GM19043 (cell line): Measurements from ENCODE around the gene ABHD1.
"Not testable (repeated sequence)": the region's sequence is repeated elsewhere in the genome, so short reads cannot be mapped to it uniquely, and the experiment has no call there.

Experiments used
- ATAC-seq: cut with Tn5 transposase; IDR thresholded peaks from one replicate; pipeline ENCODE4 v1.9.1; 2021; ENCODE audit warnings: low read depth; ENCODE audit not compliant: unreplicated experiment

The ABHD1 gene

DNA sequence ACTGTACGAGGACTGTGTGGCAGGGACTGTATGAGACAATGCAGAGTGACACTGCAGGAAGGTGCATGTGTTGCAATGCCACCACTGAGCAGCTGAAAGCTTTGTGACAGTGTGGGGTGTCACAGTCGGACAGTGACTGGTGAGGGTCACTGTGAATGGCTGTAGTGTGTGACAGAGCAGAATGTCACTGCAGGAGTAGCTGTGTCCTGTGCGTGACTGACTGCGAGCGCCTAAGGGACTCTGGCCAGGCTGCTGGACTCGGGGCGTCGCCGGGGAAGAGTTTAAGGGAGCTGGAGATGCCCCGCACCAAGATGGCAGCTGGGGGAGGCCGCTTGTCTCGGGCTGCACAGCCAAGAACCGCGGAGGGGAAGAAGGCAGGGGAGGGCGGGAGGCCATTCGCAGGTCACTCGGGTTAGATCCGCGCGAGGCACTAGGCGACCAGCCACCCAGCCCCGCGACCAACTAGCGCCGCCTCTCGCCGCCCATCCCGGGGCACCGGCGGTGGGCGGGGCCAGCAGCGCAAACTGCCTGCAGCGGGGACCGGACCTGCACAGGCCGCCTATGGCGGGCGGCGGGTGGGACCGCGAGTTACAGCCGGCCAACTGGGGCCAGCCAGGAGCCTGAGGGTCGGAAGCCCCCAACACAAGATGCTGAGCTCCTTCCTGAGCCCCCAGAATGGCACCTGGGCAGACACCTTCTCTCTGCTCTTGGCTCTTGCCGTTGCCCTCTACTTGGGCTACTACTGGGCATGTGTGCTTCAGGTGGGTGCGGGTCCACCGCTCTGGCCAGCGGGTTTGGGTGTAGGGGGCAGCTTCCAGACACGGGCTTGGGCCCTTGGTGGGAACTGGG is at the start of gene ABHD1:
Gene ABHD1 (plus strand): TSS at position 514 of the 849 bp plus-strand sequence. CDS start 134 bp downstream, at position 648.
- no peak for ATAC-seq

DNA sequence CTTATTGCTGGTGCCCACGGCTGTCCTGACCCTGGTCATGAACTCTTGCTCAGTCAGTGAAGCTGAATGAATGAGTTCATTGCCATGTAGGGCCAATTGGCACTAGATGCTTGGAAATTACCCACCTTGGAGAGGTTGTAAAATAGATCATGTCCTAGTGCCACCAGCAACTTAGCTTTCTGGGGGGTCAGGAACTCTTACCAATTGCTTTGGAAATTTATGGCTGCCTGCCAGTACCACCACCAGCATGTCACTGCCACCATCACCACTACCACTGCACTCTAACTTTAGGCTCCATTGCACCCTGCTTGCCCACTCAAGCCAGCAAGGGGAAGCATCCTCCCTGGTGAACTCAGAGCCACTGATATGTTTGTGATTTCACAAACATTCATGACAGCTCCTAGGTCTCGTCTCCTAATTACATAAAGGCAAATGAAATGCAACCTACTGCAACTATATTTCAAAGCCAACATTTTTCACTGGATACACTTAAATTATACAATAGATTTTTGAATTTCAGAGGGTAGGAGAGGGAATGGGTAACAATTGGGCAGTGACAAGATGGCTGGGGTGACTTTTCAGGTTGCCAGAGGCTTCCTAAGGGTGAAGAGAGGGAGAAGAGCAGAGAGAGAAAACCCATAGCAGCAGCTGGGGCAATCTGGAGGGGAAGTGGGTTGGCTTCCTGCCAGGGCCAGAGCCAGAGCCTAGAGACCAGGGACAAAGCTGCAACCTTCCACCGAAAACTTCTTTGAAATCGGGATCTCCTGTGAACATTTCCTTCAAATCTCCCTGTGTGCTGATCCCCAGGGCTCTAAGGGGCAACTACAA is 48.7 kb upstream of the ABHD1 start:
- no peak for ATAC-seq

DNA sequence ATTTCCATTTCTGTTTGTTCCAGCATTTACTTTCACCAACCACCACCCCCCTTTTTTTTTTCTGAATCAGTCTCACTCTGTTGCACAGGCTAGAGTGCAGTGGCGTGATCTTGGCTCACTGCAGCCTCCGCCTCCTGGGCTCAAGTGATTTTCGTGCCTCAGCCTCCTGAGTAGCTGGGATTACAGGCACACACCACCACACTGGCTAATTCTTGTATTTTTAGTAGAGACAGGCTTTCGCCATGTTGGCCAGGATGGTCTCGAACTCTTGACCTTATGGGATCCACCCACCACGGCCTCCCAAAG is 48.1 kb upstream of the ABHD1 start:
- not testable (repeated sequence) for ATAC-seq

DNA sequence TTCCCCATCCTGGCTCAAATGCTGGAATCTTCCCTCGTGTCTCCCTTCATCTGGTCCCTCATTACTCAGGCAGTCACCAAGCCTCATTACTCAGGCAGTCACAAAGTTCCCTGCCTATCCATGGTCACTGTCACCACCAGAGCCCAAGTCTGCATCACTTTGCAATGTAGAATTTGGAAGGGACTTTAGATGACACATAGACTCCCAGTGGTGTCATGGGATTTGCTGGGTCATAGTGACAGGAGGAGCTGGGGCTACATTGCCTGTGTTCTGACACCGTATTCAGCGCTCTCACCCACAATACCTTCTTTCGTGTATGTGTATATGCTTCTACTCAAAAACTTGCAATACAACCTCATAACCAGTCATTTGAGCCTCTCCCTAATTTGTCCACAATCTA is 47.3 kb upstream of the ABHD1 start:
- ATAC-seq = no peak

DNA sequence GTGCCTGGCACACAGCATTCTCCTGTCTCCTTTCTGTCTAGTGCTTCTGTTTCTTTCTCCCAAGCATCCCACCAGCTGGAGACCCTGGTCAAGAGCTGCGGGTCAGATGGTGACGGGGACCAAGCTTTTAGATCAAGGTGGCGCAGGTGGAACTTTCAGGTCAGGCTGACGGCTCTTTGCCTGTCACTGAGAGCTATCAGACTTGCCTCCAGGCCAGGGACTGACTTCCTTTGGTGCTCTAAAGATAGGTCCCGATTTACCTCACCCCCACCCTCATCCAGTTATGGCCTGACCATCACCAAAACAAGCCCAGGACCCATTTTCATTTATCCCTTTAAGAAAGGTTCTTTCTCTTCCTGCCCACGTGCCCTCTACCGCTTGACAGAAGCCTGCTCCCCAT is 46.4 kb upstream of the ABHD1 start:
- no peak for ATAC-seq

DNA sequence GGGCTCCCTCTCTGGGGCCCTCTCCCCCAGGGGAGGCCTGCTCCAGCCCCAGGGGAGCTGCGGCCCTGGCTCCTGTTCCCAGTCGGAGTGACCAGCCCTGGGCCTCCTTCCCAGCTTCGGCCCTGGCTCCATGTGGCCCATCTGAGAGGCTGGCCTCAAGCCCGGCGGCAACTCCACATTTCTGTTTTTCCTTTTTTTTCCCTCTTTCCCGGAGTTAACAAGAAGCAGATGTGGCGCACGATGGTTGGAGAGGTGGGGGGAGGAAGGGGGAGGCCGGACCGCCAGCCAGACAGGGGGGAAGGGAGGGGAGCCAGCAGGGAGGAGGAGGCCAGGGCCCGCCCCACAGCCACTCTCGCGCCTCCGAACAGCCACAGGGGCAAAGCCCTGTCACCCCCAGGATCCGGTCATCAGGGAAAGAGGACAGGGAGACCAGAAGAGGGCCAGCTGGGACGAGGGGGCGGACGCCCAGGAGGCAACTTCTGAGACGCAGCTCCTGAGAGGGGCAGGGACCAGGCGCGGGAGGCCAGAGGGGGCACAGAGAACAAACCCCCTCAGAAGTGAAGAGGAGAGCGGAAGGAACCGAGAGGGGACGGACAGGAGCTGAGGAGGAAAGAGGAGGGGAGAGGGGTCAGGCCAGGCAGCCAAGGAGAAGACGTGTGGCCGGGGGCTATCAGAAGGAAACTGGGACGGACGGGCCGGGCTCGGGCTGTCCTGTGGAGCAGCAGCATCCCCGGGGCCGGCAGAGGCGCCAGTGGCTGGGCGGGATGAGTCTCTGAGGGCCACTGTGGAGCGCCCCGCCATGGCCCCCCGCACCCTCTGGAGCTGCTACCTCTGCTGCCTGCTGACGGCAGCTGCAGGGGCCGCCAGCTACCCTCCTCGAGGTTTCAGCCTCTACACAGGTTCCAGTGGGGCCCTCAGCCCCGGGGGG is 45.1 kb upstream of the ABHD1 start, which contains the start of gene EMILIN1:
Gene EMILIN1 (plus strand): TSS at position 349 of the 928 bp plus-strand sequence. CDS start 451 bp downstream, at position 800.
- ATAC-seq = no peak

DNA sequence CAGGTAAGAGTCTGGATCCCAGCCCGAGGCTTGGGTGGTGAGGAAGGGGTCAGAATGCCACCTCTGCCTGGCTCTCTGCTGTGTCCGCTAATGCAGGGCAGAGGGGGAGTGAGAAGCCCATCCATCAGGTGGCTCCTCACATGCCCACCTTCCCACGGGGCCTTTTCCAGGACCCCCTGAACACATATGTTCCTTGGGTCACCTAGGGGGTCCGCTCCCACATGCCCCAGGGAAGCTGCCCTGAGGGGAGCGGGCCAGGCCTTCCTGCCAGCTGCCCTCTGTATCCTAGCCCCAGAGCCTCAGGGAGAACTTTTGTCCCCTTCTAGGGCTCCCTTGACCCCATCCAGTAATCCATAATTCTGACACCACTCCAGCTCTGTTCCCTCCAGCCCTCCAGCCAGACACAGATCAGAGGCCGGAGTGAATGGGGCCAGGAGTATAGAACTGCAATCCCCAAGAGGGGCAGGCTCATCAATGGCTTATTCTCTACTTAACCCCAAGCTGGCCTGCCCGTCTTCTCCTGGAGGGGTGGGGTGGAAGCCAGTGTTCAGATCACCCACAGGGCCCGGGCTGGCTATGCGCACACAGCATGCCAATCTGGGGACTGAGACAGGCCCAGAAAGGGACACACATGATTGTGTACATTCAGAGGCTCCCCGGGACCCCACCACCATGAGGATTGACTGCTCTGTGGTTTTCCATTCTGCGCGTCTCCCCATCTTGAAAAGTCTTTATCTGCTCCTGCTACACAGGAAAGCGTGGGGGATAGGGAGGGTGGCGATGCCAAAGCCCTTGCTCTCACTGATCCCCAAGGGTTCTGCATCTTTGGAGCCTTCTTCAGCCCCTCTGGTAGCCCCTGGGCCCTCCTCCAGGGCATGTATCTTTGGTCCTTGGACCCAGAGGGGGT is 44.1 kb upstream of the ABHD1 start:
- no peak for ATAC-seq

DNA sequence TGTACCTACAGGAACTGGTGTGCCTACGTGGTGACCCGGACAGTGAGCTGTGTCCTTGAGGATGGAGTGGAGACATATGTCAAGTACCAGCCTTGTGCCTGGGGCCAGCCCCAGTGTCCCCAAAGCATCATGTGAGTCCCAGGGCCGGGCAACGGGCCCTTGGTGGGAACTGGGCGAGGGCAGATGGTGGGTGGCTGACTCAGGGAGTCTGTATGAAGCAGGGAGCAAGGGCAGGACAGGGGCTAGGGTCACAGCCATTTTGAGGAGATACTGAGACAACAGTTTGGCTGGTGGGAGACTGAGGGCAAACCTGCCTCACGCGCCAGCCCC is 43.5 kb upstream of the ABHD1 start:
- ATAC-seq = no peak

DNA sequence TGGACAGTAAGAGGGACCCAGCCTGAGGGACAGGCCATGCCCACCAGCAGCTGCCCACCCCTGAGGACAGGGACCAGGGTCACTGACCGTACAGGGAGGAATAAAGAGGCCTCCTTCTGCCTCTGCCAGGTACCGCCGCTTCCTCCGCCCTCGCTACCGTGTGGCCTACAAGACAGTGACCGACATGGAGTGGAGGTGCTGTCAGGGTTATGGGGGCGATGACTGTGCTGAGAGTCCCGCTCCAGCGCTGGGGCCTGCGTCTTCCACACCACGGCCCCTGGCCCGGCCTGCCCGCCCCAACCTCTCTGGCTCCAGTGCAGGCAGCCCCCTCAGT is 43.0 kb upstream of the ABHD1 start:
- ATAC-seq = no peak

DNA sequence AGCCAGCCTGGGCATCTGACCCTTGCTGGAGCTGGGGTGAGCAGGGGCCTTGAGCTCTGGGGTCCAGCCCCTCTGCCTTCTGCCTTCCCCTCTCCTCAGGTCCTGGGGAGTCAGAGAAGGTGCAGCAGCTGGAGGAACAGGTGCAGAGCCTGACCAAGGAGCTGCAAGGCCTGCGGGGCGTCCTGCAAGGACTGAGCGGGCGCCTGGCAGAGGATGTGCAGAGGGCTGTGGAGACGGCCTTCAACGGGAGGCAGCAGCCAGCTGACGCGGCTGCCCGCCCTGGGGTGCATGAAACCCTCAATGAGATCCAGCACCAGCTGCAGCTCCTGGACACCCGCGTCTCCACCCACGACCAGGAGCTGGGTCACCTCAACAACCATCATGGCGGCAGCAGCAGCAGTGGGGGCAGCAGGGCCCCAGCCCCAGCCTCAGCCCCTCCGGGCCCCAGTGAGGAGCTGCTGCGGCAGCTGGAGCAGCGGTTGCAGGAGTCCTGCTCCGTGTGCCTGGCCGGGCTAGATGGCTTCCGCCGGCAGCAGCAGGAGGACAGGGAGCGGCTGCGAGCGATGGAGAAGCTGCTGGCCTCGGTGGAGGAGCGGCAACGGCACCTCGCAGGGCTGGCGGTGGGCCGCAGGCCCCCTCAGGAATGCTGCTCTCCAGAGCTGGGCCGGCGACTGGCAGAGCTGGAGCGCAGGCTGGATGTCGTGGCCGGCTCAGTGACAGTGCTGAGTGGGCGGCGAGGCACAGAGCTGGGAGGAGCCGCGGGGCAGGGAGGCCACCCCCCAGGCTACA is 41.4 kb upstream of the ABHD1 start:
- ATAC-seq = no peak

DNA sequence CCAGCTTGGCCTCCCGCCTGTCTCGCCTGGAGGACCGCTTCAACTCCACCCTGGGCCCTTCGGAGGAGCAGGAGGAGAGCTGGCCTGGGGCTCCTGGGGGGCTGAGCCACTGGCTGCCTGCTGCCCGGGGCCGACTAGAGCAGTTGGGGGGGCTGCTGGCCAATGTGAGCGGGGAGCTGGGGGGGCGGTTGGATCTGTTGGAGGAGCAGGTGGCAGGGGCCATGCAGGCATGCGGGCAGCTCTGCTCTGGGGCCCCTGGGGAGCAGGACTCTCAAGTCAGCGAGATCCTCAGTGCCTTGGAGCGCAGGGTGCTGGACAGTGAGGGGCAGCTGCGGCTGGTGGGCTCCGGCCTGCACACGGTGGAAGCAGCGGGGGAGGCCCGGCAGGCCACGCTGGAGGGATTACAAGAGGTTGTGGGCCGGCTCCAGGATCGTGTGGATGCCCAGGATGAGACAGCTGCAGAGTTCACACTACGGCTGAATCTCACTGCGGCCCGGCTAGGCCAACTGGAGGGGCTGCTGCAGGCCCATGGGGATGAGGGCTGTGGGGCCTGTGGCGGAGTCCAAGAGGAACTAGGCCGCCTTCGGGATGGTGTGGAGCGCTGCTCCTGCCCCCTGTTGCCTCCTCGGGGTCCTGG is 40.7 kb upstream of the ABHD1 start:
- ATAC-seq = no peak

DNA sequence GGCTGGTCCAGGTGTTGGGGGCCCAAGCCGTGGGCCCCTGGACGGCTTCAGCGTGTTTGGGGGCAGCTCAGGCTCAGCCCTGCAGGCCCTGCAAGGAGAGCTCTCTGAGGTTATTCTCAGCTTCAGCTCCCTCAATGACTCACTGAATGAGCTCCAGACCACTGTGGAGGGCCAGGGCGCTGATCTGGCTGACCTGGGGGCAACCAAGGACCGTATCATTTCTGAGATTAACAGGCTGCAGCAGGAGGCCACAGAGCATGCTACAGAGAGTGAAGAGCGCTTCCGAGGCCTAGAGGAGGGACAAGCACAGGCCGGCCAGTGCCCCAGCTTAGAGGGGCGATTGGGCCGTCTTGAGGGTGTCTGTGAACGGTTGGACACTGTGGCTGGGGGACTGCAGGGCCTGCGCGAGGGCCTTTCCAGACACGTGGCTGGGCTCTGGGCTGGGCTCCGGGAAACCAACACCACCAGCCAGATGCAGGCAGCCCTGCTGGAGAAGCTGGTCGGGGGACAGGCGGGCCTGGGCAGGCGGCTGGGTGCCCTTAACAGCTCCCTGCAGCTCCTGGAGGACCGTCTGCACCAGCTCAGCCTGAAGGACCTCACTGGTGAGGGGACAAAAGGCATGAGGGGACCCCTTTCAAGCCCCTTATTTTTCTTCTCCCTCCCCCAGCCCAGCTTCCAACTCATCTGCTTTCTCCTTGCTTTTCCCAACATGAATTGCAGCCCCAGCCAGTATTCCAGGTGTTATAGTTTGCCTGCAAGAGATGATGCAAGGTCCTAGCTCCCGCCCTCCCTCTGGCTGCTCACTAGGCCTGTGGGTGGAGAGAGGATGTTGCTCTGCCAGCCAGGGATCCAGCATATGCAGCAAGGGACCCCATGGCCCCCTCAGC is 40.0 kb upstream of the ABHD1 start:
- ATAC-seq = no peak

DNA sequence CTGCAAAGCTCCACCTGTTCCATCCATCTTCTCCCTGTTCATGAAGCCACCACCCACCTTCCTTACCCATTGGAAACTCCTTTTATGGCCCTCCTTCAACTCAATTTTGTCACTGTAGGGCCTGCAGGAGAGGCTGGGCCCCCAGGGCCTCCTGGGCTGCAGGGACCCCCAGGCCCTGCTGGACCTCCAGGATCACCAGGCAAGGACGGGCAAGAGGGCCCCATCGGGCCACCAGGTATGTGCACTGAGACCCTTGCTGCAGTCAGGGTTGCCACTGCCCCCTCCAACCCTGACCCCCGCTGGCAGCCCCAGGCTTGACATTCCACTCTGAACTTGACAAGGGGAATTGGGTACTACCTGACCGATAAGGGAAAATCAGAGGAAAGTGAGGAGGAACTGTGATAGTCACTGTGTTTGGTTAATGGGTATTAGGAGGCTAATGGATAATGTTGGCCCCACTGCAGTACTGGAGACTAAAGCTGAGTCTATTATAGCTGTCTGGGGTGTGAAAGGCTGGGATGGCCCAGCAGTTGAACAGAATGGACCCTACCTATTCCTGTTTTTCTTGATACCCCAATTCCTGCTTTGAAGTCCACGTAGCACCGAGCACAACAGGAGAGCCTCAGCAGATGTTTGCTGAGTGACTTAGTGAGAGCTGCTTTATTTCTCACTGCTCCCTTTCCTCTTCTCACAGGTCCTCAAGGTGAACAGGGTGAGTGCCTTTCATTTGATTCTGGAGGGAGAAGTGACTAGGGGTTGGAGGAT is 39.1 kb upstream of the ABHD1 start:
- no peak for ATAC-seq

DNA sequence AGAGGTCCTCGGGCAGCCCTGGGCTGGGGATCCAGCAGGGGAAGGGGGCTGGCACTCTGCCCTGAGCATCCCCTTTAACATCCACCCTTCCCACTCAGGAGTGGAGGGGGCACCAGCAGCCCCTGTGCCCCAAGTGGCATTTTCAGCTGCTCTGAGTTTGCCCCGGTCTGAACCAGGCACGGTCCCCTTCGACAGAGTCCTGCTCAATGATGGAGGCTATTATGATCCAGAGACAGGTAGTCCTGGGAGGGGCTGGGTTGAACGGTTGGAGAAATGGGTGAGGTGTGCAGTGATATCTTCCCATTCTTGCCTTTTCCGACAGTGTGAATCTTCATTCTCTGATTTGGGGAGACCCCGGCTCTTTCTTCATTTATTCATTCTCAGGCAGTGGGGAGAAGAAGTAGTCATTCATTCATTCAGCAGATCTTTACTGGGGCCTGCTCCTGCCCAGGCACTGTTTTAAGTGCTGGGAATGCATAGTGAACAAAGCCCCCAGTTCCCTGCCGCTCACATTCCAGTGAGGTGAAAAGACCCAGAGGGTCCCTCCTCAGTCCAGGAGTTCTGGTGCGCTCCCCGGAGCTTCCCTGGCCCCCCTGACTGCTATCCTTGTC is 38.4 kb upstream of the ABHD1 start:
- ATAC-seq = no peak

DNA sequence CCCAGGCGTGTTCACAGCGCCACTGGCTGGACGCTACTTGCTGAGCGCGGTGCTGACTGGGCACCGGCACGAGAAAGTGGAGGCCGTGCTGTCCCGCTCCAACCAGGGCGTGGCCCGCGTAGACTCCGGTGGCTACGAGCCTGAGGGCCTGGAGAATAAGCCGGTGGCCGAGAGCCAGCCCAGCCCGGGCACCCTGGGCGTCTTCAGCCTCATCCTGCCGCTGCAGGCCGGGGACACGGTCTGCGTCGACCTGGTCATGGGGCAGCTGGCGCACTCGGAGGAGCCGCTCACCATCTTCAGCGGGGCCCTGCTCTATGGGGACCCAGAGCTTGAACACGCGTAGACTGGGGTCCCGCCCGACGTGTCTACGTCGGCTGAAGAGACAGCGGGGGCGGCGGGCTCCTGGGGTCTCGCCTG is 37.9 kb upstream of the ABHD1 start:
- ATAC-seq = no peak

DNA sequence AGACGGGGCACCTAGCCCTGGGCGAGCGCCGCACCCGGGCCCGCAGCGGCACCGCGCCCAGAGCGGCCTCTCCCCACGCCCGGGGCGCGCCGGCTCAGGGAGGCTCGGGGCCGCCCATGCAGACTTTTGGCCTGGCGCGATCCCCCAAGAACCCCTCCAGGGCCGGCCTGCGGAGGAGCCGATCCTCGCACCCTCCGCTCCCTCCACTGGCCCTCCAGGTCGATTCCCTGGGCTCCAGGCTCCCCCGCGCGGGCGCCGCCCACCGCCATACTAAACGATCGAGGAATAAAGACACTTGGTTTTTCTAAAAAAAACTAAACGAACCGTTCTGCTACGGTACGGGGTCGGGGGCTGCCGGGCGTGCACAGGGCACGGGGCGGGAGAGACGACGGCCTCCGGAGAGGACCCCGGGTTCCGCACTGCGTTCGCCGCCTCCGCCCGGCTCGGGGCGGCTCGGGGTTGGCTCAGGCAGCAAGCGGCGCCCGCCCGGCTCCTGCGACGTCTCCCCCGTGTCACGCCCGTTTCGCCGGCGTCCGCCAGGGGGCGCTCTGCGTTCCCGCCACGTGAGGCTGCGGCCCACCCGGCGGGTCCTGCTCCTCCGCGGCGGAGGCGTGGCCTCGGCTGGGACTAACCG is 37.4 kb upstream of the ABHD1 start:
- peak; percentile 83 for ATAC-seq
